Liver (tissue), 9 donors: Measurements from ENCODE around the gene TMC2. TPM values are rescaled to one million over a fixed set of nuclear protein-coding genes. Genes with fewer than 3 reads are reported as not detected.

Experiments
- DNase-seq: peaks from one replicate; pipeline ENCODE4 v3.0.0-alpha.2; 2017; ENCODE audit warnings: low spot score
- H3K27ac ChIP-seq, 2 donors: one replicate each; pipeline ENCODE4 v1.7.0; 2013; ENCODE audit warnings: inconsistent platforms in 2 of 2, low read length in 2 of 2, control low read depth in 1 of 2, low read depth in 1 of 2, mild to moderate bottlenecking in 1 of 2
- H3K27me3 ChIP-seq, 4 donors: one replicate each; pipeline versions ENCODE4 v1.6.1 to v1.7.0; 2013; ENCODE audit warnings: low read length in 3 of 4, inconsistent platforms in 1 of 4, mild to moderate bottlenecking in 1 of 4, moderate library complexity in 1 of 4; ENCODE audit not compliant: control insufficient read depth in 4 of 4, insufficient read depth in 4 of 4
- H3K36me3 ChIP-seq, 4 donors: one replicate each; pipeline versions ENCODE4 v1.6.1 to v1.7.0; 2013; ENCODE audit warnings: low read length in 3 of 4, mild to moderate bottlenecking in 3 of 4, low read depth in 1 of 4, moderate library complexity in 1 of 4; ENCODE audit not compliant: control insufficient read depth in 4 of 4, insufficient read depth in 3 of 4
- H3K4me1 ChIP-seq, 4 donors: one replicate each; pipeline versions ENCODE4 v1.6.1 to v1.7.0; 2013; ENCODE audit warnings: low read length in 3 of 4, mild to moderate bottlenecking in 3 of 4, moderate library complexity in 1 of 4; ENCODE audit not compliant: control insufficient read depth in 4 of 4, insufficient read depth in 4 of 4
- H3K4me3 ChIP-seq, 3 donors: one replicate each; pipeline versions ENCODE4 v1.6.1 to v1.7.0; 2013; ENCODE audit warnings: low read length in 3 of 3, control low read depth in 1 of 3, low read depth in 1 of 3, mild to moderate bottlenecking in 1 of 3
- H3K9ac ChIP-seq, 2 donors: one replicate each; pipeline ENCODE4 v1.7.0; 2013; ENCODE audit warnings: low read length in 2 of 2, mild to moderate bottlenecking in 2 of 2, moderate library complexity in 2 of 2, control low read depth in 1 of 2, low read depth in 1 of 2
- H3K9me3 ChIP-seq, 4 donors: one replicate each; pipeline versions ENCODE4 v1.6.1 to v1.7.0; 2013; ENCODE audit warnings: low read length in 3 of 4; ENCODE audit not compliant: control insufficient read depth in 4 of 4
- ATF3 ChIP-seq: IDR thresholded peaks from 2 replicates; pipeline ENCODE4 v1.6.1; 2016; ENCODE audit warnings: antibody characterized with exemption
- CTCF ChIP-seq: fragments of 150-350 bp; IDR thresholded peaks from 2 replicates; pipeline ENCODE4 v1.5.1; 2017; ENCODE audit warnings: improper control_type of control experiment, low read depth, low read length; ENCODE audit not compliant: missing input control
- EGR1 ChIP-seq, 2 donors: IDR thresholded peaks; 2 replicates each; pipeline ENCODE4 v1.6.1; 2016 to 2018; ENCODE audit warnings: antibody characterized with exemption in 2 of 2, low read depth in 2 of 2
- FOXA1 ChIP-seq: IDR thresholded peaks from 2 replicates; pipeline ENCODE4 v1.6.1; 2016; ENCODE audit warnings: antibody characterized with exemption
- FOXA2 ChIP-seq: IDR thresholded peaks from 2 replicates; pipeline ENCODE4 v1.6.1; 2016; ENCODE audit warnings: antibody characterized with exemption
- GABPA ChIP-seq, 2 donors: IDR thresholded peaks in 1 of 2; conservative IDR thresholded peaks in 1 of 2; 2 replicates each; pipeline ENCODE4 v1.6.1; 2016; ENCODE audit warnings: antibody characterized with exemption in 2 of 2, mild to moderate bottlenecking in 1 of 2, moderate library complexity in 1 of 2
- HNF4A ChIP-seq, 2 donors: conservative IDR thresholded peaks; 2 replicates each; pipeline ENCODE4 v1.6.1; 2016; ENCODE audit warnings: antibody characterized with exemption in 2 of 2, mild to moderate bottlenecking in 2 of 2
- HNF4G ChIP-seq: IDR thresholded peaks from 2 replicates; pipeline ENCODE4 v1.6.1; 2016; ENCODE audit warnings: antibody characterized with exemption
- JUND ChIP-seq, 2 donors: IDR thresholded peaks; 2 replicates each; pipeline ENCODE4 v1.6.1; 2016; ENCODE audit warnings: antibody characterized with exemption in 2 of 2
- MAX ChIP-seq: IDR thresholded peaks from 2 replicates; pipeline ENCODE4 v1.6.1; 2016; ENCODE audit warnings: antibody characterized with exemption
- NR2F2 ChIP-seq: IDR thresholded peaks from 2 replicates; pipeline ENCODE4 v1.6.1; 2016; ENCODE audit warnings: antibody characterized with exemption
- RAD21 ChIP-seq, 2 donors: IDR thresholded peaks; 2 replicates each; pipeline ENCODE4 v1.6.1; 2016; ENCODE audit warnings: antibody characterized with exemption in 2 of 2, mild to moderate bottlenecking in 2 of 2
- REST ChIP-seq: IDR thresholded peaks from 2 replicates; pipeline ENCODE4 v1.6.1; 2016; ENCODE audit warnings: antibody characterized with exemption, mild to moderate bottlenecking
- RXRA ChIP-seq, 2 donors: IDR thresholded peaks; 2 replicates each; pipeline ENCODE4 v1.6.1; 2017 to 2018; ENCODE audit warnings: antibody characterized with exemption in 2 of 2, mild to moderate bottlenecking in 1 of 2
- SP1 ChIP-seq: IDR thresholded peaks from 2 replicates; pipeline ENCODE4 v1.6.1; 2018; ENCODE audit warnings: antibody characterized with exemption, mild to moderate bottlenecking
- TAF1 ChIP-seq: conservative IDR thresholded peaks from 2 replicates; pipeline ENCODE4 v1.6.1; 2016; ENCODE audit warnings: antibody characterized with exemption, mild to moderate bottlenecking
- YY1 ChIP-seq: IDR thresholded peaks from 2 replicates; pipeline ENCODE4 v1.6.1; 2016; ENCODE audit warnings: antibody characterized with exemption, mild to moderate bottlenecking
- ZBTB33 ChIP-seq: IDR thresholded peaks from 2 replicates; pipeline ENCODE4 v1.6.1; 2016; ENCODE audit warnings: antibody characterized with exemption
- WGBS: extraction: QIAGEN DNeasy Blood & Tissue Kit; methylation state at CpG from one replicate; pipeline ENCODE4 v1.1.7; 2013; 5-methylcytosine and 5-hydroxymethylcytosine counted together
- polyA plus RNA-seq, 2 donors: library from polyadenylated mRNA; stranded (reverse) in 1 of 2; unstranded in 1 of 2; fragments of 200-250 nt in 1 of 2; fragments of >200 nt in 1 of 2; fragmentation: Nextera tagmentation in 1 of 2; extraction: Ambion mirVana in 1 of 2; gene quantifications; one replicate each; pipeline versions ENCODE4 v1.2.1 to v1.2.3, GENCODE V29; 2013 to 2015
- total RNA-seq, 2 donors: library from RNA; depleted of rRNA; stranded (reverse); fragments of >200 nt; gene quantifications; one replicate each; pipeline ENCODE4 v1.2.3, GENCODE V29; 2014
- donor health status: healthy.
- donor health status: healthy.
- donor health status: healthy.
- donor health status: healthy.
- donor health status: healthy.

Gene TMC2
- total and polyA plus RNA-seq, 4 donors = not detected

GRCh38 chr20:2542361-2542760, 6.0 kb downstream of the TMC2 start:
- H3K9ac ChIP-seq = no peak overlapping the region
- no peak for DNase-seq
- H3K27me3 ChIP-seq = peaks cover 0 to 12% (median 1%) of the 10 kb centered on the region in 4 donors
- WGBS = 91% methylated on average over 4 of the region's 4 CpGs
- TF ChIP-seq FOXA2 (no peak), FOXA1 (no peak), JUND (IDR thresholded peaks at IDR 0.05) (no peak), MAX (no peak), TAF1 (no peak), YY1 (no peak), REST (no peak), NR2F2 (no peak), RXRA (IDR thresholded peaks at IDR 0.05) (no peak), ZBTB33 (no peak), CTCF (no peak), HNF4A (conservative IDR thresholded peaks at IDR 0.05) (no peak), ATF3 (no peak), HNF4G (no peak), RAD21 (IDR thresholded peaks at IDR 0.05) (no peak), SP1 (no peak), GABPA (IDR thresholded peaks at IDR 0.05 in 1 of 2, conservative IDR thresholded peaks at IDR 0.05 in 1 of 2) (no peak), EGR1 (IDR thresholded peaks at IDR 0.05; ENCODE audit: low read depth in 2 of 2) (no peak)
- H3K27ac ChIP-seq = no peak overlapping the region
- H3K36me3 ChIP-seq = no peaks in the 10 kb centered on the region
- no peak overlapping the region for H3K4me3 ChIP-seq
- no peaks in the 10 kb centered on the region for H3K9me3 ChIP-seq
- H3K4me1 ChIP-seq = no peaks in the 10 kb centered on the region
